ENCODE data around the gene CSRP2.

Gene CSRP2

DNA sequence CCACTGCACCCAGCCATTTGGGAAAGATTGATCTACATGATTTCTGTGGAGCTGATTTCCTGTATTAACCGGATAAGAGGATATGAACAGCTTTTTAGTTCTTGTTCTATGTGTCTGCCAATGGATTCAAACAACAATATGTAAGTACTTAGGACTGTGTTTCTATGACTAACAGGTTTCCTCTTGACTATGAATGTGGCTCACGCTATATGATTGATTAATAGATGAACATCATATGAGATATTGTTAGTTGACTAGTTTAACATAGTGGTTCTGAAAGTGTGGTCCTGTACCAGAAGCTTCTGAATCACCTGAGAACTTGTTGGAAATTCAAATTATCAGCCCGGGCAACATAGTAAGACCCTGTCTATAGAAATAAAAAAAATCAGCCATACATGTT is 12.8 kb upstream of the CSRP2 start:
- DNase-seq (ENCODE audit: low read depth, low spot score) = no peak

DNA sequence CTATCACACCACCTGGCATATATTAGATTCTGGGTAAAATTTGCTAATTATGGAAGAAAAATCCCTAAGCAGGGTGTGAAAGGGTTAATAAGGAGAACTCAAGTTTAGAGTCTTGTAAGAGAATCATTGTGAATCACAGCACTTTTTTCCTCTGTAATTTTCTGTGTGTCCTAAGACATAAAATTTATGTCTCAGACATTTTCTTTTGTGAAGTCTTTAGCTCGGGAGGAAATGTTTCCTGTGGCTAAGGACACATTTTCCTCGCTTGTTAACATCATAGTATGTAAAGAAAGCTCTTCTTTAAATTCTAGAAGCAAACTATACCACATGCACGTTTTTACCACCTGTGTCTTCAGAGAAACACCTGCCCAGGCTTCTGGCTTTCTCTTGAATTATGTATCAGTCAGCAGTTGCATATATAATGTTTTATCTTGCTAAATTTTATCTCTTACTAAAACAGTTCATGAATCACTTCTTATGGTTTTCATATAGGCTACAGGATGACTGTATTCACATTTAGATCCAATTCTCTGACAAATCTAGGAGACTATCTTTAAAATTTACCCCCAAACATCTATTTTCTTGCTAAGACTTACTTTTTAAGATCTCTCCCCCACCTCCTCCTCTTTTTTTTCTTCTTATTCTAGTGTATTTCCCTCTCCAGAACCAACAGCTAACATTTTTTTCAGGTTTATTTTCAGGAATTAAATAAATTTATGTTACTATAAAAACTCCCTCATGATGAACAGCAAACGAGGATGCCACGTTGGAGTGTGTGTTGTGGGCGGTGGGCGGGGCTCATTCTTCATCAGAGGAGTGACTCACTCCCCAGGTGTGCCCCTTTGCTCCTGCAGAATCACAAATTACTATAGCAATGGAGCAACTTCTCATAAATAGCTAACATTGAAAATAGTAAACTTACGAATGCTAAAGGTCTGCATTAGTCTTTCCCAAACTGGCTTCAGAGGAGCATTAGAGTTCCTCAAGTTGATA is 11.6 kb upstream of the CSRP2 start:
- DNase-seq (ENCODE audit: low read depth, low spot score) = no peak

DNA sequence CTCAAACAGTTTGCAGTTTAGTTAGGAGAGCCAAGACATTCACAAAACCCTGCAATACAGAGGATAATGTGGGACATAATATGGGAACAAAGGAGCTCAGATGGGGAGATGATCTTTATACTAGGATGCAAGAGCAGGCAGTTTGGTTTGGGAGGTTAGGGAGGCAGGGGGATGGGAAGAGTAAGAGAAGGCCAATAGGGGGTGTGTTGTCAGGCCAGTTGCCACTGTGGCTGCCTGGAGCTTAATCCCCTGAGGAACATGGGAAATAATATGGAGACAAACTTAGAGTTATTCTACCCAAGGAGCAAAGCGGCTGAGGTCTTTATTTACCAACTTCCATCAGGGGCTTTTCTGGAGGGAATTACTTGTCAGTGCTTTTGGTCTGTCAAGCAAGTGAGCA is 10.0 kb upstream of the CSRP2 start:
- DNase-seq (ENCODE audit: low read depth, low spot score) = no peak

DNA sequence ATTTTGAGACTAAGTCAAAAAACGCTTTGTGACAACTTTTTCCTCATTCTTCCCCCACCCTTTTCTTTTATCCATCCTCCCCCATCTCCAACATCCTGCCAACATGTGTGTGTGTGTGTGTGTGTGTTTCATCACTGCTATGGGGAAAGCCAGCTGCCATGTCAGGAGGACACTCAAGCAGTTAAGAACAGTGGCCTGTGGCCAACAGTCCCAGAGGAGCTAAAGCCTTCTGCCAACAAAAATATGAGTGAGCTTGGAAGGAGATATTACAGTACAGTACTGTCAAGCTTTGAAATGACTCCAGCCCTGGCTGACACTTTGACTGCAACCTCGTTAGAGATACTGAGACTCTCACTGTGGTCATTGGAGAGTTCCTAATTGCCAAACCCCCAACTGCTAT is 5.0 kb upstream of the CSRP2 start:
- DNase-seq (ENCODE audit: low read depth, low spot score) = no peak

DNA sequence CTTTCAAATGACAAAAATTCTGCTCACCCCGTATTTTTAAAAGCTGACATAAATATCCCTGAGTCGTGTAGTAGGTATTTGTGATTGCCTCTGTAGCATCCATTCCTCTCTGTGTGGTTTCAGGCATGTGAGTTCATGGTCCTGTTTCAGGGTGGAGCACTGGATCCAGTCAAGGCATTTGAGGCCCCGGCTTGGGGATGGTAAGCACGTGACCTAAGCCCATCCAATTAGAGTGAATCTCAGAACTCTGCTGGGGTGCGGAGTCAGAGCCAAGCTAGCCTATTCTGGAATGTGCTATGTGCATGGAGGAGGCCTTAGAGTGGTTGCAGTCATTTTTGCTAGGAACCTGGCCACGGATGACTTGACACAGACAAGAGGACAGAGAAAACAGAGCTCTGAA is 4.3 kb upstream of the CSRP2 start:
- DNase-seq (ENCODE audit: low read depth, low spot score) = no peak

DNA sequence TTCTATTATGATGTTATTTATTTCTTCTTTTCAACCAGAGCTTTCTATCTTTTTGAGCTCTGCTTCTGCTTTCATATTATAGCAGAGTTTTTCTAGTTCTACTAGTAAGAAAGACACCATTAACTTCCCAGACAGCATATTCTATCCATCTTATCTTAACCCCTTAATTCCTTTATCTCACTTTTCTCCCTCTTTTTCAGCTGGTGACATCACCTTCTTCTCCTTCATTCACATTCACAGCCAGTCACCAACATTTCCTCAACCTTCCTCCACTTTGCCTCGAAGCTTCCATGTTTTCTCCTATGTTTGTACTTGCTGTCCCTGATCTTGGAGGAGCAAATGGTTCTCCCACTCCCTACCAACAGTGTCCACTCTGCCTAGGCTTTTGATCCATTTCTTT is 3.5 kb upstream of the CSRP2 start:
- DNase-seq (ENCODE audit: low read depth, low spot score) = no peak

DNA sequence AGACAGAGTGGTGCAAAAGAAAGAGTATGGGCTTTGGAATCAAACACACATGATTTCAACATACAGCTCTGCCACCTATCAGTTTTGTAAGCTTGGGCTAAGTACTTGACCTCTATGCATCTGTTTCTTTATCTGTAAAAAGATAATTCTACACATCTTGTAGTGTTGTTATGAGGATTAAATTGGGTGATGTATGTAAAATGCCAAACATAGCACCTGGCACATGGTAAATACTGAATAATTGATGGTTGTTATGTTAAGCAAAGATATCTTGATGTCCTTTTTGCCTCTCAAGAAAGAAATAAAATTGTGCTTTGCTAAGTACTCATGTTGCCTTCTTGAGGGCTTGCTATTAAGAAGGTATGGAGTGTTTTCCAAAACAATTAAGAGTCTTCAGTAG is 2.3 kb upstream of the CSRP2 start:
- no peak for DNase-seq (ENCODE audit: low read depth, low spot score)

DNA sequence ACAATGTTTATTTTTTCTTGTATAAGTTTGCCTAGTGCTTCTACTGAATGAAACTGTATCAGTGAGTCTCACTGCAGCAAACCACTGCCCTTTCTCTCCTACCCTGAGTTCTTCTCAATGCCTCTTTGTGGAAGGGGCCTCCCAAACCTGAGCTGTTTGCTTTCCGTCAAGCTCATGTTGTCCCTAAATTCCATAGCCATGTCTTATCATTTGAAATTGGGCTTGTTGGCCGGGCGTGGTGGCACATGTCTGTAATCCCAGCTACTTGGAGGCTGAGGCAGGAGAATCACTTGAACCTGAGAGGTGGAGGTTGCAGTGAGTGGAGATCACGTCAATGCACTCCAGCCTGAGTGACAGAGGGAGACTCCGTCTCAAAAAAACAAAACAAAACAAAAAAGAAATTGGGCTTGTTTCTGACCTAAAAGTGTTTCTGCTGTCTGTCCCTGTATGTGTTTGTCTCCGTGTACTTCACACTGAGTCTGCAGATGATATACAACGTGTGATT is 1.8 kb upstream of the CSRP2 start:
- no peak for DNase-seq (ENCODE audit: low read depth, low spot score)

DNA sequence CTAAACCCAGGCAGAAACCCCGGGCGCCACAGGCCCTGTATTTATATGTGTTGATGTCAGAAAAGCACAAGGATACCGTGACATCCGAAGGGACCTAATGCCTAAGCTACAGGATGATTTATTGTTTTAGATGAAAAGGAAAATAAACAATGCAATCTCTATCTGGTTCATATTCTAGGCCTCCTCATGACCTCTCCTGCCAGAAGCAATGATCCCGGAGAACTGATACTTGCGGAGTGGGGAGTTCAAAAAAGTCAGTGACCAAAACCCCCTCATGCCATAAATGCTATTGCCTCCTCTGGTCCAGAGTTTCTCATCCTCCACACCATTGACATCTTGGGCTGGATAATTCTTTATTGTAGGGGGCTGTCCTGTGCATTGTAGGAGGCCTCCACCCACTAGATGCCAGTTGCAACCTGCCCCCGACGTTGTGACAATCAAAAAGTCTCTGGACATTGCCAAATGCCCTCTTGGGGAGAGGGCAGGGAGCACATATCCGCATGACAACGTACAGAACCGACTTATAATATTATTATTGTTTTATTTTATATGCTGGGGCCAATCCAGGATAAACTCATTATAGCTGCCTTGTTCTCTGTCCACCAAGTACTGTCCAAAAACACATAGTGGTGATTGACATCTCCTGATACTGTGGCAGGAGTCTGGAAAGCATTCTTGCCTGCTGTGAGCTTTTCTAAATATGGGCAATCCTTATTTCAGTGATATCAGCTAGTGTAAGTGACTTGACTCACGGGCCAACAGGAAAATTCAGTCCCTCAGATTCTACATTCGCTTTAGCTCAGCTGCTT is 1.1 kb upstream of the CSRP2 start:
- DNase-seq (ENCODE audit: low read depth, low spot score) = no peak

DNA sequence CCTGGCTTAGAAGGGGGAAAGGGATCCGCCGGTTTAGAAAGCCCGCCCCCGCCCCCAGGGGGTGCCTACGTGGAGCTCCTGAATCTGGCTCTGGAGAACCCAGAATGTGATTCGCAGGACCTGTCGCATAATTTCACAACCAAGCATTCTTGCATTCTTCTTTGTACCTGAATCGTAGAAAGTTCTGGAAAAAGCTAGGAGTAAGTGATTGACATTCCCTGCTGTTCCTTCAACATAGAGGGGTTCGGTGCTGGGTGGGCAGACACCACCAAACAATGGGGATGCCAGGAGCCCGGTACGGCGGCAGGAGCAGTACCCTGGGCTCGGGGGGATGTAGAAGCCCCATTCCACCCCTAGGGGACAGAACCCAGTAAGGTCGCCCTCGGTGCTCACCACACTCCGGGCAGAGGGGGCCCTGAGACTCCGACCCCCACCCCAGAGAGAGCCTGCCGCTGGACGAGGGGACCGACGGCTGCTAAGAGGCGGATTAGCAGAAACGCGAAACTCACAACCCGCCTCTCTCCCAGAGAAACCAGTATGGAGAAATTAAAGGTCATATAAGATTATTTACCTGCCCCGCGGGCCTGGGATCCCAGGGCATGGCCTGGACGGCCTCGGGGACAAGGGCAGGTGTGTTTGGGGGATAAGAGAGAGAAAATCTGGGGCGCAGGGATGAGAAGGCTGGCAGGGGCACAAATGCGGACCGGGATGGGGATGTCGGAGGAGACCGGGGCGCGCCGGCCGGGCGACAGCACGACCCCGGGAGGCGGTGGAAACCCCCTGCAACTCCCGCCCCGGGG is 520 bp downstream of the CSRP2 start:
- no peak for DNase-seq (ENCODE audit: low read depth, low spot score)

DNA sequence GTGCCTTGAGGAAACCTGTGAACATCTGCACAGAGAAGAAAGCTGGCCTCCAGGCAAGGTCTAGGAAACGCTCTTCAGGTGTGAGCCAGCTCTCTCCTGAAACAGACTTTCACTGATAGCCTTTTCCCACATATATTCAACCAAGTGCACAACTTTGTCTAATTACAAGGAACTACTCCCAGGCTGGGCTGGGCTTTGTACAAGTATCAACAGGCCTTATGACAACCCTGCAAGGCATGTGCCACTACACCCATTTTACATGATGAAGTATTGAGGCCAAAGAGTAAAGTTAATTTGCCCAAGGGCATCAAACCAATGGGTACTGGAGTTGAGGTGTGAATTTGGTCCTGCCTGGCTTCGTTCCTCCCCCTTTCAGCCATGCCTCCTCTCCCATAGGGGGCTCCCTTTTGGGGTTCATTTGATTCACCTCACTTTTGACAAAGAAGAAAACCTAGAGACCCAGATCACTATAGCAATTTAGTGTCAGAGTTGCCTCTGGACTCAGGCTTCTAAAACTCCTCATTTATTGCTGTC is 2.1 kb downstream of the CSRP2 start:
- no peak for DNase-seq (ENCODE audit: low read depth, low spot score)

DNA sequence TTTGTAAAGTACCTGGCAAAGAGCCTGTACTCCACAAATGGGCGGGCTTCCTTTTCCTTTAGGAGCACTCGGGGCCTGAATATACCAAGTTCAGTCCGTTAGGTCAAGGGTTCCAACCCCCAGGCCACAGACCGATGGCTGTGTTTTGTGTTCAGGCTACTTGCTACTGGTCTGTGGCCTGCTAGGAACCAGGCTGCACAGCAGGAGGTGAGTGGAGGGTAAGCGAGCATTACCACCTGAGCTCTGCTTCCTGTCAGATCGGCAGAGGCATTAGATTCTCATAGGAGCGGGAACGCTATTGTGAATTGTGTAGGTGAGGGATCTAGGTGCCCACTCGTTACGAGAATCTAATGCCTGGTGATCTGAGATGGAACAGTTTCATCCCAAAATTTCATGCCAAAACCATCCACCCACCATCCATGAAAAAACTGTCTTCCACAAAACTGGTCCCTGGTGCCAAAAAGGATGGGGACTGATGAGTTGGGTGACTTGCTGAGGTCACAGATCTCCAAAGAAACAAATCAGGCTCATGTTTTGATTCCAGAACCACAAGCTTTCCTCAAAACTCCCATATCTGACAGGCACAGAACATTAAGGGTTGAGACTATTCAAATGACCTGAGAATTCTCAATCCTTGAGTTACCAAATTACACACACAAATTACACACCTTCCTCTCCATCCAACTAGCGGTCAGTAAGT is 4.2 kb downstream of the CSRP2 start:
- no peak for DNase-seq (ENCODE audit: low read depth, low spot score)

DNA sequence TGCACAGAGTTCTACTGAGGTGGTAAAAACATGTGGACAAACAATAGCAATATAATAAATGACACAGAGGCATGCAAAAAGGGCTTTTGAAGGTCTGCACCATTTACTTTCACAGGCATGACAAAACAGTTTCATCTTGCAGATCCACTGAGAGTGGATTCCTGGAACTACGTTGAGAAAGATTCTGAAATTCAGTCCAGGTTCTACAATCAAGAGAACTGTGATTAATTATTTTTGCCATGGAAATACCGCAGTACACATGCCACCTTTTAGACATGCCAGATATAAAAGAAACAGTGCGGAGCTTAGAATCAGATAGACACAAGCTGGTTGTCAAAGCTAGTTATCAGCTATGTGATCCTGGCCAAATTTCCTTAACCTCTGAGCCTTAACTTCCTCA is 4.8 kb downstream of the CSRP2 start:
- no peak for DNase-seq (ENCODE audit: low read depth, low spot score)

DNA sequence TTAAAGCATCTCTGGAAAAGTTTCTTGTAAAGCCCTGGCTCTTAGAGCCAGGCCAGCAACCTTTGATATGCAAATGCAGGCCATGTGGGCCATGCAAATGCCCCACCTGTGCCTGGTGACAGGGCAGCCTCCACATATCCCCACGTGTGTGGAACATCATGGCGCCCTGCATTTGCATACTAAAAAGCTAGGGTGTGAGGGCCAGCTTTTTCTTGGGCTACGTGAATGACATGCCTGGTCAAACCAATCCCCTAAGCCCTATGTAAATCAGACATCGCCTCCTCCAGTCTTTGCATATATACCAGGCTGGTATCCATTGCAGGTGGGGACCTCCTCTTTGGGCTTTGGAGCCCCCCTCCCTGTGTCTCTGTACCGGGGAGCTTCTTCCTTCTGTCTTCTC is 6.4 kb downstream of the CSRP2 start:
- no peak for DNase-seq (ENCODE audit: low read depth, low spot score)

DNA sequence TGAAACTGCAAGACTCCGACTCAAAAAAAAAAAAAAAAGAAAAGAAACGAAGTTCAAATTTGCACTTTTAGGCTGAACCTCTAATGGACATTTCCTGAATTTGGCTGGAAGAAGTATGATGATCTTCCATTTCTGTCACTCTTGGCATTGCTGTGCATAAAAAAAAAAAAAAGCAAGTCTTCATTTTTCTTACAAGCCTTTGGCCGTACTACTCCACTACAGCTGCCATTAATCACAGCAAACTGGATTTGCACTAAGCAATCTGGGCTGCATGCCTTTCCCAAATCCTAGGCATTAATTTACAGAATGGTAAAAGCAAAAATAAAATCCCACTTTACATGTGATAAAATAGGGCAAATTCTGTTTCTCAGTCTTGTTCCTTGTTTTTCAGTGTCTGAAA is 7.1 kb downstream of the CSRP2 start:
- no peak for DNase-seq (ENCODE audit: low read depth, low spot score)

DNA sequence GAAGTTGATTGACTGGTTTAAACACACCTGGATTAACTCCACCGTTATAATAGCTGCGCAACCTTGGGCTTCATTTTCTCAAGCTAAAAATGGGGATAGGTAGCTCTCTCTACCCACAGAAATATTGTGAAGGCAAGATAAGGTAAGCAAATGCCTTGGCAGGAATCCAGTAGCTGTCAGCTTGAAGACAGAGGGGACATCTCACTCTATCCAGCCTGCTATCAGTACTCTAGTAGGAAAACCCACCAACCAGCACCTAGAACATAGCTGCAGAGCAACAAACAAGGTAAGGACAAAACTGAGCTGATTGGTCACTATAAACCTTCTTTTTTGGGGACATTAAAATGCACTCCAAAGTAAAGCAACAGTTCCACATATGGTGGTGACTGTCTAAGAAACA is 7.7 kb downstream of the CSRP2 start:
- DNase-seq (ENCODE audit: low read depth, low spot score) = no peak

DNA sequence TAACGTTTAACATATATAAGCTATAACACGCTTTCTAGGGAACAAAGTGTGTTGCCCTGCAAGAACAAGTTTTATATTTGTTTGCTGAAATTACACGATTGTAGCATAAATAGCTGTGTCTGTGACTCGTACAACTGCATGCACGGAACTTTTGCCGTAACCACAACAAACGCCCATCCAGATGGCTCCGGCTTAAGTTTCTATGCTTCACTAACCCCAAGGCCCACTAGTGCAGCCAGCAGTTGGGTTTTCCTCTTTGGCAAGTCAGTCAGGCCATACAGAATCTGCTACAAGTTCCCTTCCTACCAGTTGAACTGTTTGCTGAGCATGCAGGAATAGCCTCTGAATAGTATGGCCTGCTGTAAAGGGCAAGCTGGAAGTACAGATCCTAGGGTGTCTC is 12.1 kb downstream of the CSRP2 start:
- DNase-seq (ENCODE audit: low read depth, low spot score) = no peak

DNA sequence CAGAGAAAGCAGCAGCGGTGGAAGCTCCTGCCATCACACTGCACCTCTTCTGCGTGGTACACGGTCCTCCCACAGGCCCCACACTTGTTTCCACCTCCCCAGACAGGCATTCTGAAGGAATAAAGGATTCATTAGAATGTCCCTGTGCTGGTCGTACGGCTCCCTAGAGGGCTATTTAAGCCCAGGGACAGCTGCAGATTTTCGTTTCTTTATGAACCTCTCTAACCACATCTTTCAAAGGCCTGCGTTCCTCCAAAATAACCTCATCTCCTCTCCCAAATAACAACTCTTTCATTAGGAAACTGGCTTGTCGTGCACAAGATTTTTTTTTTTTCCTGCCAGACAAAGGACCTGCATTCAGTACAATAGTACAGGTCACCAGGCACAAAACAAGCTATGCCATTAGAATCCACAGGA is 12.7 kb downstream of the CSRP2 start:
- DNase-seq (ENCODE audit: low read depth, low spot score) = no peak

DNA sequence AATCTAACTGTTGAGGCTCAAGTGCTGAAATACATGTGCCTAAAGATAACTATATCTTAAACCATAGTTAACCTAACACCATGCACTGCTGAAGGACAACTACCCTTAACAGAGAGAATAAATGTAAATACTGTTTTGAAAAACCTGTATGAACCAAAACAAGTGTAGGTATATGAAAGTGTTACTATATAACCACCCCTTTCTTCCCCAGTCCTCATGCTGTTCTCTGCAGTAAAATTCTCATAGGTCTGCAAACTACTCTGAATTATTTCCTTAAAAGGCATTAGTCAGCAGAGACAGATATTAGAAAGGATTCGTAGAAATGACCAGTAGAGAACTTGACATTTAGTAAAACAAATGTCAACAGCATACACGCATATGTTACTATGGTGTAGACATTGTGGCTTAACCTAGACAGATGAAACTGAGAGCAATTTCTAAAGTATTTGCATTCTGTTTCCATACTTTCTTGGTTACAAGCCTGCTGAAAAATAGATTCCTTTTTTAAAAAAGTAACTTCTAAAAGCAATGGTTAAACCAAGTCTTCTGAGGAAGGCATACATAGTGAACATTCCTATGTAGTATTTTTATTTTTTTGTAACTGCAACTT is 13.9 kb downstream of the CSRP2 start:
- DNase-seq (ENCODE audit: low read depth, low spot score) = no peak

DNA sequence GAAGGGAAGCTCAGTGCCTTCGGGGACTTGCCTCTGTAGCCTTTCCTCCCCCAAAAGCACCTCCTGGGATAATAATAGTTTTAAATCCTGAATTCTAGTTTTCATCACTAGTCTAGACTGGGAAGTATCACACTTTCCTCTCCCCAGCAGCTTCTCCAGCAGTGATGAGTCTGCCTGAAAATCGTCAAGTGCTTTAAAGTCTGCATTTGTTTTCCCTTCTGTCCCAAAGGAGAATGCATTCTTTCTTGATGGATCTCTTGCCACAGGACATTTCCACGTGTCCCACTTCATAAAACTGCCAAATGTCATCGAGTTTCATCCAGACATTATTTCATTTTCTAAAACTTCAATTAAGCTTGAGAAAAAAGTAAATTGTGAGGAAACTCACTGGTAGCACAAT is 15.0 kb downstream of the CSRP2 start:
- no peak for DNase-seq (ENCODE audit: low read depth, low spot score)

All from activated CD4-positive, CD25-positive, alpha-beta regulatory T cell treated with anti-CD3 and anti-CD28 coated beads, Interleukin-2, amount 50 U/mL, for 16 hours (primary cell).